Measurements from ENCODE around the gene GALNT15.

GALNT15 gene

GRCh38 chr3:16249886-16250285, 75.4 kb downstream of the GALNT15 start:
- no peak for TF ChIP-seq CTCF (conservative IDR thresholded peaks at IDR 0.05; ENCODE audit: control insufficient read depth, insufficient read depth, low read depth, low read length)

GRCh38 chr3:16251316-16252085, 77.0 kb downstream of the GALNT15 start:
- H3K4me3 ChIP-seq (ENCODE audit: control insufficient read depth, low read depth, low read length) = no peak overlapping the region
- no peak for DNase-seq (ENCODE audit: low read depth)
- no peak for TF ChIP-seq CTCF (conservative IDR thresholded peaks at IDR 0.05; ENCODE audit: control insufficient read depth, insufficient read depth, low read depth, low read length)

More at GRCh38 chr3:16249886-16250285, 75.4 kb downstream of the GALNT15 start:
- no peak for DNase-seq (ENCODE audit: low read depth)
- no peak overlapping the region for H3K4me3 ChIP-seq (ENCODE audit: control insufficient read depth, low read depth, low read length)

GRCh38 chr3:16252243-16252978, 77.9 kb downstream of the GALNT15 start:
- no peak for TF ChIP-seq CTCF (conservative IDR thresholded peaks at IDR 0.05; ENCODE audit: control insufficient read depth, insufficient read depth, low read depth, low read length)
- DNase-seq (ENCODE audit: low read depth) = peak; percentile 31
- H3K4me3 ChIP-seq (ENCODE audit: control insufficient read depth, low read depth, low read length) = no peak overlapping the region

GRCh38 chr3:16252988-16253387, 78.5 kb downstream of the GALNT15 start:
- TF ChIP-seq CTCF (conservative IDR thresholded peaks at IDR 0.05; ENCODE audit: control insufficient read depth, insufficient read depth, low read depth, low read length) = no peak
- H3K4me3 ChIP-seq (ENCODE audit: control insufficient read depth, low read depth, low read length) = no peak overlapping the region
- no peak for DNase-seq (ENCODE audit: low read depth)

GRCh38 chr3:16253601-16254000, 79.1 kb downstream of the GALNT15 start:
- peak; percentile 49 for DNase-seq (ENCODE audit: low read depth)
- H3K4me3 ChIP-seq (ENCODE audit: control insufficient read depth, low read depth, low read length) = no peak overlapping the region
- TF ChIP-seq CTCF (conservative IDR thresholded peaks at IDR 0.05; ENCODE audit: control insufficient read depth, insufficient read depth, low read depth, low read length) = no peak

- no peak for DNase-seq (ENCODE audit: low read depth)
- no peak for TF ChIP-seq CTCF (conservative IDR thresholded peaks at IDR 0.05; ENCODE audit: control insufficient read depth, insufficient read depth, low read depth, low read length)
- H3K4me3 ChIP-seq (ENCODE audit: control insufficient read depth, low read depth, low read length) = no peak overlapping the region
Measured at GRCh38 chr3:16254916-16255315, 80.4 kb downstream of the GALNT15 start.

All from fibroblast of mammary gland (primary cell).